GM18505 (cell line): ENCODE data around the gene CALR3.
"Not testable (repeated sequence)": the region's sequence is repeated elsewhere in the genome, so short reads cannot be mapped to it uniquely, and the experiment has no call there.

Source experiments
- ATAC-seq: cut with Tn5 transposase; IDR thresholded peaks from one replicate; pipeline ENCODE4 v1.9.1; 2021; ENCODE audit not compliant: unreplicated experiment
- POLR2A ChIP-seq: IDR thresholded peaks from 4 replicates; pipeline ENCODE4 v1.6.1; 2011; ENCODE audit warnings: borderline replicate concordance; ENCODE audit not compliant: insufficient read depth, insufficient read length; ENCODE audit errors: extremely low read depth

Gene CALR3

GRCh38 chr19:16495982-16496612, at the start of gene CALR3, which contains the start of gene C19orf44:
Gene CALR3 (minus strand): TSS chr19:16496167. CDS start chr19:16496129, 38 bp downstream.
Gene C19orf44 (plus strand): TSS chr19:16496394. CDS start chr19:16500793, 4,399 bp downstream.
- peak; percentile 77 for TF ChIP-seq POLR2A

GRCh38 chr19:16544473-16545231, 48.7 kb upstream of the CALR3 start:
- ATAC-seq = no peak
- no peak for TF ChIP-seq POLR2A

More at GRCh38 chr19:16495982-16496612, at the start of gene CALR3, which contains the start of gene C19orf44:
- ATAC-seq = peak; percentile 97

GRCh38 chr19:16543734-16544133, 47.8 kb upstream of the CALR3 start:
- not testable (repeated sequence) for ATAC-seq

- ATAC-seq = no peak
- no peak for TF ChIP-seq POLR2A
These were observed 47.0 kb upstream of the CALR3 start for GRCh38 chr19:16542910-16543472.

GRCh38 chr19:16542045-16542909, 46.3 kb upstream of the CALR3 start, which contains the start of gene CHERP:
Gene CHERP (minus strand): TSS chr19:16542437. CDS start chr19:16542378, 59 bp downstream.
- peak; percentile 80 for ATAC-seq
- TF ChIP-seq POLR2A = peak; percentile 86

- ATAC-seq = no peak
- TF ChIP-seq POLR2A = no peak
These were observed 45.6 kb upstream of the CALR3 start for GRCh38 chr19:16541526-16542044.

- no peak for TF ChIP-seq POLR2A
- ATAC-seq = no peak
These were observed 45.0 kb upstream of the CALR3 start for GRCh38 chr19:16540948-16541347.

- ATAC-seq = no peak
- no peak for TF ChIP-seq POLR2A
These were observed 41.1 kb upstream of the CALR3 start for GRCh38 chr19:16537111-16537510.

GRCh38 chr19:16536130-16536529, 40.2 kb upstream of the CALR3 start:
- no peak for TF ChIP-seq POLR2A
- no peak for ATAC-seq

- ATAC-seq = no peak
These were observed 39.4 kb upstream of the CALR3 start for GRCh38 chr19:16535381-16535780.

GRCh38 chr19:16532440-16533234, 36.7 kb upstream of the CALR3 start:
- no peak for TF ChIP-seq POLR2A
- no peak for ATAC-seq

More at GRCh38 chr19:16535381-16535780, 39.4 kb upstream of the CALR3 start:
- TF ChIP-seq POLR2A = no peak

- TF ChIP-seq POLR2A = no peak
- no peak for ATAC-seq
These were observed 35.4 kb upstream of the CALR3 start for GRCh38 chr19:16531380-16531669.
